Adipocyte (in vitro differentiated cells): ENCODE results near the gene WSB2.
"Not testable (repeated sequence)": the region's sequence is repeated elsewhere in the genome, so short reads cannot be mapped to it uniquely, and the experiment has no call there.

Source experiments
- DNase-seq: peaks from one replicate; pipeline ENCODE4 v3.0.0-alpha.2; 2015; ENCODE audit warnings: low read depth
- H3K27me3 ChIP-seq: replicated peaks from 2 replicates; pipeline ENCODE4 v1.7.0; 2013; ENCODE audit warnings: mild to moderate bottlenecking, low read length, moderate library complexity; ENCODE audit not compliant: control insufficient read depth, insufficient read depth
- H3K36me3 ChIP-seq: 2 replicates; pipeline ENCODE4 v1.7.0; 2013; ENCODE audit warnings: low read length, mild to moderate bottlenecking, moderate library complexity; ENCODE audit not compliant: control insufficient read depth, insufficient read depth, severe bottlenecking
- H3K4me1 ChIP-seq: 2 replicates; pipeline ENCODE4 v1.7.0; 2013; ENCODE audit warnings: mild to moderate bottlenecking, low read length, moderate library complexity; ENCODE audit not compliant: control insufficient read depth, insufficient read depth
- H3K4me3 ChIP-seq: 2 replicates; pipeline ENCODE4 v1.7.0; 2013; ENCODE audit warnings: mild to moderate bottlenecking, low read length, moderate library complexity
- H3K9ac ChIP-seq: 2 replicates; pipeline ENCODE4 v1.7.0; 2013; ENCODE audit warnings: mild to moderate bottlenecking, low read length, moderate library complexity
- H3K9me3 ChIP-seq: 2 replicates; pipeline ENCODE4 v1.7.0; 2013; ENCODE audit warnings: mild to moderate bottlenecking, low read length, moderate library complexity; ENCODE audit not compliant: control insufficient read depth

The WSB2 gene

GRCh38 chr12:118029166-118029565 is 31.8 kb downstream of the WSB2 start:
- H3K27me3 ChIP-seq, result no peaks in the 10 kb centered on the region
- H3K9me3 ChIP-seq, result no peaks in the 10 kb centered on the region
- H3K4me3 ChIP-seq, result no peak overlapping the region
- peaks cover 8% of the 10 kb centered on the region for H3K4me1 ChIP-seq
- no peak overlapping the region for H3K9ac ChIP-seq
- no peak for DNase-seq
- peaks cover 67% of the 10 kb centered on the region for H3K36me3 ChIP-seq

- H3K36me3 ChIP-seq, result peaks cover 40% of the 10 kb centered on the region
- DNase-seq, result no peak
- no peaks in the 10 kb centered on the region for H3K27me3 ChIP-seq
- H3K4me3 ChIP-seq, result no peak overlapping the region
- no peaks in the 10 kb centered on the region for H3K9me3 ChIP-seq
- H3K9ac ChIP-seq, result no peak overlapping the region
- no peaks in the 10 kb centered on the region for H3K4me1 ChIP-seq
Observed at GRCh38 chr12:118025168-118025567, 35.8 kb downstream of the WSB2 start.

GRCh38 chr12:118023301-118023860 is 37.6 kb downstream of the WSB2 start:
- no peaks in the 10 kb centered on the region for H3K4me1 ChIP-seq
- peaks cover 33% of the 10 kb centered on the region for H3K36me3 ChIP-seq
- no peak for DNase-seq
- H3K27me3 ChIP-seq, result no peaks in the 10 kb centered on the region
- no peak overlapping the region for H3K9ac ChIP-seq
- H3K4me3 ChIP-seq, result no peak overlapping the region
- no peaks in the 10 kb centered on the region for H3K9me3 ChIP-seq

GRCh38 chr12:118022728-118023109 is 38.3 kb downstream of the WSB2 start:
- Histone ChIP-seq H3K4me1 (no peaks in the 10 kb centered on the region), H3K36me3 (peaks cover 33% of the 10 kb centered on the region)
- DNase-seq, result no peak

GRCh38 chr12:118022097-118022727 is 38.8 kb downstream of the WSB2 start:
- DNase-seq, H3K9ac ChIP-seq, H3K9me3 ChIP-seq, H3K27me3 ChIP-seq, H3K4me3 ChIP-seq, H3K4me1 ChIP-seq: not testable (repeated sequence)
- H3K36me3 ChIP-seq, result peaks cover 33% of the 10 kb centered on the region

More at GRCh38 chr12:118022728-118023109, 38.3 kb downstream of the WSB2 start:
- H3K27me3 ChIP-seq, result no peaks in the 10 kb centered on the region
- H3K9me3 ChIP-seq, result no peaks in the 10 kb centered on the region
- H3K9ac ChIP-seq, result no peak overlapping the region
- H3K4me3 ChIP-seq, result no peak overlapping the region

GRCh38 chr12:118020036-118020435 is 40.9 kb downstream of the WSB2 start:
- peaks cover 8% of the 10 kb centered on the region for H3K4me1 ChIP-seq
- H3K9me3 ChIP-seq, result no peaks in the 10 kb centered on the region
- no peaks in the 10 kb centered on the region for H3K27me3 ChIP-seq
- H3K9ac ChIP-seq, result no peak overlapping the region
- no peak for DNase-seq
- peaks cover 22% of the 10 kb centered on the region for H3K36me3 ChIP-seq
- H3K4me3 ChIP-seq, result no peak overlapping the region

- no peaks in the 10 kb centered on the region for H3K9me3 ChIP-seq
- no peak for DNase-seq
- no peak overlapping the region for H3K9ac ChIP-seq
- H3K27me3 ChIP-seq, result no peaks in the 10 kb centered on the region
- H3K4me3 ChIP-seq, result no peak overlapping the region
- peaks cover 21% of the 10 kb centered on the region for H3K36me3 ChIP-seq
- H3K4me1 ChIP-seq, result peaks cover 8% of the 10 kb centered on the region
Observed at GRCh38 chr12:118017926-118018325, 43.1 kb downstream of the WSB2 start.

GRCh38 chr12:118016424-118017264 is 44.3 kb downstream of the WSB2 start, which contains the start of gene RFC5:
Gene RFC5, plus strand, starts transcription at chr12:118016703. Its CDS starts 125 bp downstream, at chr12:118016828.
- H3K4me1 ChIP-seq, result peaks cover 8% of the 10 kb centered on the region
- H3K9ac ChIP-seq, result peak within 1 kb of the TSS; percentile 87
- peak within 1 kb of the TSS; percentile 87 for H3K4me3 ChIP-seq
- no peaks in the 10 kb centered on the region for H3K27me3 ChIP-seq
- H3K36me3 ChIP-seq, result peaks cover 18% of the 10 kb centered on the region
- peak; percentile 100 for DNase-seq
- H3K9me3 ChIP-seq, result no peaks in the 10 kb centered on the region

GRCh38 chr12:118015944-118016343 is 45.0 kb downstream of the WSB2 start:
- DNase-seq, result no peak
- no peaks in the 10 kb centered on the region for H3K9me3 ChIP-seq
- H3K27me3 ChIP-seq, result no peaks in the 10 kb centered on the region
- H3K4me1 ChIP-seq, result peaks cover 8% of the 10 kb centered on the region
- peak overlapping the region; percentile 87 for H3K4me3 ChIP-seq
- H3K9ac ChIP-seq, result peak overlapping the region; percentile 74
- peaks cover 16% of the 10 kb centered on the region for H3K36me3 ChIP-seq

GRCh38 chr12:118015306-118015705 is 45.7 kb downstream of the WSB2 start:
- Histone ChIP-seq H3K9me3 (no peaks in the 10 kb centered on the region), H3K27me3 (no peaks in the 10 kb centered on the region), H3K36me3 (peaks cover 10% of the 10 kb centered on the region), H3K4me1 (peaks cover 8% of the 10 kb centered on the region), H3K4me3 (no peak overlapping the region), H3K9ac (no peak overlapping the region)
- no peak for DNase-seq

GRCh38 chr12:118013283-118013682 is 47.7 kb downstream of the WSB2 start:
- Histone ChIP-seq H3K9ac (no peak overlapping the region), H3K36me3 (no peaks in the 10 kb centered on the region), H3K27me3 (no peaks in the 10 kb centered on the region), H3K4me3 (no peak overlapping the region), H3K9me3 (no peaks in the 10 kb centered on the region), H3K4me1 (peaks cover 8% of the 10 kb centered on the region)
- DNase-seq, result no peak
